Body of pancreas (tissue), 4 donors: ENCODE measurements around the gene HUNK. TPM values are rescaled to one million over a fixed set of nuclear protein-coding genes. Genes with fewer than 3 reads are reported as not detected.
A peak's percentile ranks its signal among the peaks of the same experiment; 100 is the strongest.

Experiments
- ATAC-seq: fragments of 150-250 bp; one replicate; pipeline ENCODE4 v1.9.1; 2016
- DNase-seq, 4 donors: peaks; one replicate each; pipeline ENCODE4 v3.0.0-alpha.2; 2019
- H3K27ac ChIP-seq, 4 donors: fragments of 200-600 bp; sonication (generic); 1 replicate in 3 of 4; 2 replicates in 1 of 4; pipeline versions ENCODE4 v1.5.1 to v1.6.1; 2016 to 2019; ENCODE audit warnings: mild to moderate bottlenecking in 1 of 4, mixed read lengths in 1 of 4, moderate library complexity in 1 of 4
- H3K27me3 ChIP-seq, 2 donors: fragments of 200-600 bp; sonication (generic); one replicate each; pipeline ENCODE4 v1.6.0; 2016; ENCODE audit warnings: mild to moderate bottlenecking in 1 of 2
- H3K36me3 ChIP-seq, 2 donors: fragments of 200-600 bp; sonication (generic); replicated peaks in 1 of 2; 2 replicates each; pipeline ENCODE4 v1.5.1; 2016; ENCODE audit warnings: low read depth in 2 of 2; ENCODE audit not compliant: insufficient read depth in 1 of 2
- H3K4me1 ChIP-seq: fragments of 200-600 bp; sonication (generic); one replicate; pipeline ENCODE4 v1.6.0; 2016
- H3K4me3 ChIP-seq, 2 donors: fragments of 200-600 bp; sonication (generic); 1 replicate in 1 of 2; 2 replicates in 1 of 2; pipeline ENCODE4 v1.5.1; 2016 to 2019
- H3K9me3 ChIP-seq, 3 donors: fragments of 200-600 bp; sonication (generic); 1 replicate in 2 of 3; 2 replicates in 1 of 3; pipeline ENCODE4 v1.5.1; 2016
- CTCF ChIP-seq, 7 experiments: fragments of 450-650 bp in 4 of 7; fragments of 200-600 bp in 3 of 7; sonication (generic) in 3 of 7; IDR thresholded peaks; one replicate each; pipeline ENCODE4 v1.5.1; 2016 to 2019; ENCODE audit warnings: antibody characterized with exemption in 7 of 7
- POLR2A ChIP-seq, 3 donors: fragments of 450-650 bp; IDR thresholded peaks; one replicate each; pipeline ENCODE4 v1.6.1; 2016; ENCODE audit warnings: antibody characterized with exemption in 3 of 3, mild to moderate bottlenecking in 2 of 3
- WGBS, 2 donors: methylation state at CpG; one replicate each; pipeline ENCODE4 v1.1.5; 2017; 5-methylcytosine and 5-hydroxymethylcytosine counted together
- intact Hi-C: fragments of 100-400 bp; cut with DNase I; formaldehyde crosslinking; loops from one replicate; pipeline ENCODE4 v1.15.1; 2023
- total RNA-seq, 2 donors: library from RNA; depleted of rRNA; stranded (reverse); fragments of >200 nt; gene quantifications; one replicate each; pipeline ENCODE4 v1.1.0, GENCODE V29; 2016

Gene HUNK
- total RNA-seq, 2 donors from 2014 or later = 6.7 to 9.2 TPM

- Histone ChIP-seq H3K4me3 (no peak overlapping the region), H3K36me3 (peaks cover 0 to 5% of the 10 kb centered on the region in 2 donors), H3K9me3 (no peaks in the 10 kb centered on the region), H3K4me1 (peaks cover under 1% of the 10 kb centered on the region), H3K27me3 (no peaks in the 10 kb centered on the region), H3K27ac (no peak overlapping the region)
- DNase-seq = no peak
- WGBS, 2 donors = 91 to 96% methylated on average over 6 to 7 of the region's 7 CpGs
- intact Hi-C loops = no loop called here
- TF ChIP-seq CTCF (IDR thresholded peaks at IDR 0.05) (no peak), POLR2A (IDR thresholded peaks at IDR 0.05) (no peak)
- ATAC-seq = no peak
These were observed 105.0 kb downstream of the HUNK start for GRCh38 chr21:31977816-31978215.

- DNase-seq (peak; percentile 18 to 73 (median 39)), ATAC-seq (peak; percentile 78)
- H3K4me3 ChIP-seq = no peak overlapping the region
- TF ChIP-seq POLR2A (IDR thresholded peaks at IDR 0.05) = no peak
- TF ChIP-seq CTCF (IDR thresholded peaks at IDR 0.05) = peak in 2 of 7 experiments; percentile 17 to 28
- intact Hi-C loops = no loop called here
- no peaks in the 10 kb centered on the region for H3K9me3 ChIP-seq
- H3K27me3 ChIP-seq = no peaks in the 10 kb centered on the region
- H3K4me1 ChIP-seq = peaks cover 4% of the 10 kb centered on the region
- peaks cover 0 to 1% of the 10 kb centered on the region in 2 donors for H3K36me3 ChIP-seq
- H3K27ac ChIP-seq = peak overlapping the region in 3 of 4 donors; percentile 33 to 73 (median 65)
- WGBS, 2 donors = 55 to 68% methylated on average over 4 of the region's 4 CpGs
These were observed 110.3 kb downstream of the HUNK start for GRCh38 chr21:31983120-31983519.

- no peak for DNase-seq
- H3K36me3 ChIP-seq = peaks cover 0 to 1% of the 10 kb centered on the region in 2 donors
- H3K4me3 ChIP-seq = no peak overlapping the region
- intact Hi-C loops = no loop called here
- TF ChIP-seq POLR2A (IDR thresholded peaks at IDR 0.05) (no peak), CTCF (IDR thresholded peaks at IDR 0.05) (no peak)
- peaks cover 4% of the 10 kb centered on the region for H3K4me1 ChIP-seq
- no peaks in the 10 kb centered on the region for H3K9me3 ChIP-seq
- H3K27ac ChIP-seq = peak overlapping the region in 2 of 4 donors; percentile 65 to 73
- no peaks in the 10 kb centered on the region for H3K27me3 ChIP-seq
- ATAC-seq = no peak
- 72 to 85% methylated on average over 8 of the region's 8 CpGs for WGBS, 2 donors
These were observed 110.7 kb downstream of the HUNK start for GRCh38 chr21:31983554-31983953.

- 86 to 88% methylated on average over 6 to 7 of the region's 7 CpGs for WGBS, 2 donors
- Histone ChIP-seq H3K4me3 (no peak overlapping the region), H3K27me3 (no peaks in the 10 kb centered on the region), H3K36me3 (peaks cover 0 to 1% of the 10 kb centered on the region in 2 donors), H3K27ac (no peak overlapping the region), H3K4me1 (peaks cover 4% of the 10 kb centered on the region), H3K9me3 (no peaks in the 10 kb centered on the region)
- no peak for DNase-seq
- intact Hi-C loops = no loop called here
- TF ChIP-seq POLR2A (IDR thresholded peaks at IDR 0.05) = no peak
- no peak for ATAC-seq
These were observed 112.6 kb downstream of the HUNK start for GRCh38 chr21:31985398-31985797.

GRCh38 chr21:31986035-31986856 is 113.4 kb downstream of the HUNK start:
- DNase-seq (no peak), ATAC-seq (no peak)
- Histone ChIP-seq H3K4me1 (peaks cover 4% of the 10 kb centered on the region), H3K9me3 (no peaks in the 10 kb centered on the region), H3K36me3 (peaks cover 0 to 1% of the 10 kb centered on the region in 2 donors), H3K4me3 (no peak overlapping the region), H3K27me3 (no peaks in the 10 kb centered on the region), H3K27ac (no peak overlapping the region)
- WGBS, 2 donors = 85 to 95% methylated on average over 17 of the region's 17 CpGs
- intact Hi-C loops = no loop called here
- TF ChIP-seq POLR2A (IDR thresholded peaks at IDR 0.05) (no peak), CTCF (IDR thresholded peaks at IDR 0.05) (no peak)
